Activated CD4-positive, alpha-beta T cell treated with anti-CD3 and anti-CD28 coated beads, Interleukin-2, amount 10 ng/mL, durations not matched to agents 24 days and 14 days (primary cell): ENCODE data around the gene PEX12. TPM values are rescaled to one million over a fixed set of nuclear protein-coding genes. Genes with fewer than 3 reads are reported as not detected.
"Not testable (repeated sequence)": the region's sequence is repeated elsewhere in the genome, so short reads cannot be mapped to it uniquely, and the experiment has no call there.

Experiments used
- DNase-seq: peaks from one replicate; pipeline ENCODE4 v3.0.0; 2022
- H3K27ac Mint-ChIP-seq: one replicate; pipeline ENCODE4 v1.8.0; 2022; ENCODE audit warnings: mild to moderate bottlenecking, mixed read lengths
- H3K27me3 Mint-ChIP-seq: one replicate; pipeline ENCODE4 v1.8.0; 2022; ENCODE audit warnings: mixed read lengths
- H3K36me3 Mint-ChIP-seq: one replicate; pipeline ENCODE4 v1.8.0; 2022; ENCODE audit warnings: low read depth, mild to moderate bottlenecking, mixed read lengths
- H3K4me1 Mint-ChIP-seq: one replicate; pipeline ENCODE4 v1.8.0; 2021; ENCODE audit warnings: mixed read lengths
- H3K4me3 Mint-ChIP-seq: one replicate; pipeline ENCODE4 v1.8.0; 2022; ENCODE audit warnings: mild to moderate bottlenecking, moderate library complexity, mixed read lengths
- H3K9me3 Mint-ChIP-seq: one replicate; pipeline ENCODE4 v1.8.0; 2021; ENCODE audit warnings: mixed read lengths
- intact Hi-C: fragments of 100-400 bp; cut with micrococcal nuclease; formaldehyde crosslinking; loops from one replicate; pipeline ENCODE4 v1.15.1; 2023
- total RNA-seq: library from RNA; stranded (reverse); gene quantifications from 2 replicates; pipeline ENCODE4 v1.2.3, GENCODE V29; 2022

Gene PEX12
- total RNA-seq, 1 donor from 2014 or later, result 4.8 TPM

- peak overlapping the region; percentile 95 for H3K27ac Mint-ChIP-seq
- H3K27me3 Mint-ChIP-seq, result no peaks in the 10 kb centered on the region
- intact Hi-C loops, result loop anchor here (1.0 to 5.0 kb wide), 3 partner anchors 107 to 268 kb away; partner anchors contain the start of genes SLFN12 and TAF15
- peaks cover 14% of the 10 kb centered on the region for H3K36me3 Mint-ChIP-seq
- DNase-seq, result peak; percentile 66
- H3K9me3 Mint-ChIP-seq, result no peaks in the 10 kb centered on the region
- peak overlapping the region; percentile 84 for H3K4me3 Mint-ChIP-seq
- H3K4me1 Mint-ChIP-seq, result peaks cover 37% of the 10 kb centered on the region
Measured at GRCh38 chr17:35539659-35540026, 38.7 kb downstream of the PEX12 start.

GRCh38 chr17:35537601-35538141, 40.7 kb downstream of the PEX12 start, which contains the start of gene SLFN12L:
Gene SLFN12L, minus strand, starts transcription at chr17:35537678. Its CDS starts 15,314 bp downstream, at chr17:35522364.
- intact Hi-C loops, result loop anchor here (1.0 to 5.0 kb wide), 10 partner anchors 31 to 366 kb away; partner anchors contain the start of genes AP2B1, SLFN11, SLFN13 and TAF15
- Mint-ChIP-seq H3K36me3 (peaks cover 22% of the 10 kb centered on the region), H3K4me3 (peak within 1 kb of the TSS; percentile 84)

GRCh38 chr17:35536664-35537171, 41.7 kb downstream of the PEX12 start:
- H3K4me3 Mint-ChIP-seq, result peak overlapping the region; percentile 84
- H3K27ac Mint-ChIP-seq, result peak overlapping the region; percentile 99
- no peaks in the 10 kb centered on the region for H3K27me3 Mint-ChIP-seq
- intact Hi-C loops, result loop anchor here (1.0 to 5.0 kb wide), 9 partner anchors 32 to 322 kb away; partner anchors contain the start of genes AP2B1, SLFN11, SLFN13 and TAF15
- peak; percentile 73 for DNase-seq
- peaks cover 50% of the 10 kb centered on the region for H3K4me1 Mint-ChIP-seq
- H3K9me3 Mint-ChIP-seq, result no peaks in the 10 kb centered on the region
- H3K36me3 Mint-ChIP-seq, result peaks cover 26% of the 10 kb centered on the region

More at GRCh38 chr17:35537601-35538141, 40.7 kb downstream of the PEX12 start, which contains the start of gene SLFN12L:
- Mint-ChIP-seq H3K27ac (peak within 1 kb of the TSS; percentile 99), H3K9me3 (no peaks in the 10 kb centered on the region), H3K27me3 (no peaks in the 10 kb centered on the region), H3K4me1 (peaks cover 40% of the 10 kb centered on the region)
- DNase-seq, result peak; percentile 90

- not testable (repeated sequence) for H3K9me3 Mint-ChIP-seq, H3K27me3 Mint-ChIP-seq
- DNase-seq, result peak; percentile 64
- intact Hi-C loops, result loop anchor here (5.0 kb wide), 1 partner anchor 272 kb away; the partner anchor contains the start of gene TAF15
- Mint-ChIP-seq H3K4me1 (peaks cover 53% of the 10 kb centered on the region), H3K27ac (peak overlapping the region; percentile 99), H3K4me3 (peak overlapping the region; percentile 84), H3K36me3 (peaks cover 35% of the 10 kb centered on the region)
Measured at GRCh38 chr17:35535406-35535805, 43.0 kb downstream of the PEX12 start.

GRCh38 chr17:35534576-35535093, 43.7 kb downstream of the PEX12 start:
- Mint-ChIP-seq H3K27me3 (no peaks in the 10 kb centered on the region), H3K27ac (peak overlapping the region; percentile 99), H3K36me3 (peaks cover 40% of the 10 kb centered on the region), H3K4me3 (peak overlapping the region; percentile 84), H3K4me1 (peaks cover 48% of the 10 kb centered on the region), H3K9me3 (no peaks in the 10 kb centered on the region)
- DNase-seq, result no peak
- intact Hi-C loops, result loop anchor here (5.0 kb wide), 1 partner anchor 273 kb away; the partner anchor contains the start of gene TAF15

- Mint-ChIP-seq H3K27ac (no peak overlapping the region), H3K27me3 (no peaks in the 10 kb centered on the region), H3K36me3 (peaks cover 65% of the 10 kb centered on the region), H3K9me3 (peaks cover 4% of the 10 kb centered on the region), H3K4me3 (peak overlapping the region; percentile 71), H3K4me1 (peaks cover 57% of the 10 kb centered on the region)
- no peak for DNase-seq
- intact Hi-C loops, result no loop called here
Measured at GRCh38 chr17:35531160-35531559, 47.2 kb downstream of the PEX12 start.

GRCh38 chr17:35529866-35530265, 48.5 kb downstream of the PEX12 start:
- H3K36me3 Mint-ChIP-seq, result peaks cover 67% of the 10 kb centered on the region
- H3K27ac Mint-ChIP-seq, result no peak overlapping the region
- H3K9me3 Mint-ChIP-seq, result peaks cover 4% of the 10 kb centered on the region
- H3K4me3 Mint-ChIP-seq, result peak overlapping the region; percentile 41
- intact Hi-C loops, result no loop called here
- peaks cover 70% of the 10 kb centered on the region for H3K4me1 Mint-ChIP-seq
- no peak for DNase-seq
- H3K27me3 Mint-ChIP-seq, result no peaks in the 10 kb centered on the region

- peak overlapping the region; percentile 37 for H3K4me3 Mint-ChIP-seq
- H3K9me3 Mint-ChIP-seq, H3K27me3 Mint-ChIP-seq, intact Hi-C loops, DNase-seq: not testable (repeated sequence)
- peak overlapping the region; percentile 46 for H3K27ac Mint-ChIP-seq
- H3K36me3 Mint-ChIP-seq, result peaks cover 62% of the 10 kb centered on the region
- H3K4me1 Mint-ChIP-seq, result peaks cover 71% of the 10 kb centered on the region
Measured at GRCh38 chr17:35529326-35529725, 49.0 kb downstream of the PEX12 start.

Other genes starting within 250 kb of the PEX12 start
- 72.3 and 73.6 TPM in 2 replicates for gene SLFN11, start 204.9 kb downstream of the PEX12 start, total RNA-seq
- gene SLFN12, start 146.1 kb downstream of the PEX12 start, total RNA-seq, result 5.0 and 7.8 TPM in 2 replicates
- 34.5 and 36.8 TPM in 2 replicates for gene SLFN13, start 129.8 kb downstream of the PEX12 start, total RNA-seq
- 43.1 and 44.8 TPM in 2 replicates for gene SLFN12L, start 40.9 kb downstream of the PEX12 start, total RNA-seq
- 0.07 TPM in 1 of 2 replicates, not detected in the other for gene SLFN14, start 17.8 kb downstream of the PEX12 start, total RNA-seq
- gene AP2B1, start 8.8 kb upstream of the PEX12 start, total RNA-seq, result 164 and 172 TPM in 2 replicates
- 0.71 and 0.72 TPM in 2 replicates for gene RASL10B, start 153.1 kb upstream of the PEX12 start, total RNA-seq
- gene GAS2L2, start 174.7 kb upstream of the PEX12 start, total RNA-seq, result not detected in 2 replicates
- not detected in 2 replicates for gene C17orf50, start 182.3 kb upstream of the PEX12 start, total RNA-seq
- gene MMP28, start 217.1 kb upstream of the PEX12 start, total RNA-seq, result not detected in 2 replicates
- gene TAF15, start 230.9 kb upstream of the PEX12 start, total RNA-seq, result 326 and 338 TPM in 2 replicates